ENCODE results near the gene SYNE2. TPM values are rescaled to one million over a fixed set of nuclear protein-coding genes. Genes with fewer than 3 reads are reported as not detected.

The SYNE2 gene
- total RNA-seq, 1 donor from 2014 or later, result 186 TPM

DNA sequence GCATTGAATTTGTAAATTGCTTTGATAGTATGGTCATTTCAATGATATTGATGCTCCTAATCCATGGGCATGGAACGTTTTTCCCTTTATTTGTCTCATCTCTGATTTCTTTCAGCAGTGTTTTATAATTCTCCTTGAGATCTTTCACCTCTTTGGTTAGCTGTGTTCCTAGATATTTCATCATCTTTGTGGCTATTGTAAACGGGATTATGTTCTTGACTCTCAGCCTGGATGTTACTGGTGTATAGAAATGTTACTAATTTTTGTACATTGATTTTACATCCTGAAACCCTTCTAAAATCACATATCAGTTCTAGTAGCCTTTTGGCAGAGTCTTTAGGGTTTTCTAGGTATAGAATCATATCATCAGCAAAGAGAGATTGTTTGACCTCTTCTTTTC is 52.6 kb downstream of the SYNE2 start:
- no peak for DNase-seq
- Histone ChIP-seq H3K27me3 (ENCODE audit: low read depth) (no peaks in the 10 kb centered on the region), H3K9me3 (replicated peaks) (peaks cover 6% of the 10 kb centered on the region), H3K27ac (replicated peaks) (no peak overlapping the region), H3K36me3 (peaks cover 7% of the 10 kb centered on the region), H3K4me1 (peaks cover 39% of the 10 kb centered on the region), H3K4me3 (no peak overlapping the region)
- TF ChIP-seq, protein P1, sequence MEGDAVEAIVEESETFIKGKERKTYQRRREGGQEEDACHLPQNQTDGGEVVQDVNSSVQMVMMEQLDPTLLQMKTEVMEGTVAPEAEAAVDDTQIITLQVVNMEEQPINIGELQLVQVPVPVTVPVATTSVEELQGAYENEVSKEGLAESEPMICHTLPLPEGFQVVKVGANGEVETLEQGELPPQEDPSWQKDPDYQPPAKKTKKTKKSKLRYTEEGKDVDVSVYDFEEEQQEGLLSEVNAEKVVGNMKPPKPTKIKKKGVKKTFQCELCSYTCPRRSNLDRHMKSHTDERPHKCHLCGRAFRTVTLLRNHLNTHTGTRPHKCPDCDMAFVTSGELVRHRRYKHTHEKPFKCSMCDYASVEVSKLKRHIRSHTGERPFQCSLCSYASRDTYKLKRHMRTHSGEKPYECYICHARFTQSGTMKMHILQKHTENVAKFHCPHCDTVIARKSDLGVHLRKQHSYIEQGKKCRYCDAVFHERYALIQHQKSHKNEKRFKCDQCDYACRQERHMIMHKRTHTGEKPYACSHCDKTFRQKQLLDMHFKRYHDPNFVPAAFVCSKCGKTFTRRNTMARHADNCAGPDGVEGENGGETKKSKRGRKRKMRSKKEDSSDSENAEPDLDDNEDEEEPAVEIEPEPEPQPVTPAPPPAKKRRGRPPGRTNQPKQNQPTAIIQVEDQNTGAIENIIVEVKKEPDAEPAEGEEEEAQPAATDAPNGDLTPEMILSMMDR (IDR thresholded peaks at IDR 0.05; ENCODE audit: borderline replicate concordance), result no peak
- intact Hi-C loops (cut with micrococcal nuclease), result no loop called here

DNA sequence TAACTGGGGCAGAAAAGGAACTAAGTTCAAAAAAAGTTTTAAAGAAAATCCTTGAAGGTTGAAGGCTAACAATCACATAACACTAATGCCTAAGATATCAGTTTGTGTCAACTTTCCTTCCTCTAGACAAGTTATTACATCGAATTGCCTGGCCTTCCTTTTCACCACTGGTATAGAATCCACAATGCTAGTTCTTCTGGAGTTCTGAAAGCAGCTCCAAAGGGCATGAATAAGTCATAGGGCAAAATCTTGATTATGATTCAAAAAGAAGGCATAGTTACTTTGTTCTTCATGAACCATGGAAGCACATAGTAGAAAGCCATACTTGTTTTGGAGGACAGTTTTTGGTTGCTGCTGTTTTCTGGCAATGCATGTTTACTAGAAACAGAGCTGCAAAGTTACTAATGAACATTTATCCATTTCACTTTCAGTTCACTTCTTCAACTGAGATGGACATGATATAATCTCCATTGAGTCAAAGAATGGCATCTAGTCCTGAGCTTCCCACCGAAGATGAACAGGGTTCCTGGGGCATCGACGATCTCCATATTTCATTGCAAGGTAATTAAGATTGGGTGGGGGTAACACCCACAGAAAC is 56.0 kb downstream of the SYNE2 start:
- Histone ChIP-seq H3K9me3 (replicated peaks) (peaks cover 6% of the 10 kb centered on the region), H3K36me3 (peaks cover 7% of the 10 kb centered on the region), H3K27ac (replicated peaks) (peak overlapping the region; percentile 7), H3K4me1 (peaks cover 40% of the 10 kb centered on the region), H3K27me3 (ENCODE audit: low read depth) (no peaks in the 10 kb centered on the region), H3K4me3 (peak overlapping the region; percentile 26)
- DNase-seq, result no peak
- TF ChIP-seq, protein P1 (IDR thresholded peaks at IDR 0.05; ENCODE audit: borderline replicate concordance), result no peak
- intact Hi-C loops (cut with micrococcal nuclease), result no loop called here

DNA sequence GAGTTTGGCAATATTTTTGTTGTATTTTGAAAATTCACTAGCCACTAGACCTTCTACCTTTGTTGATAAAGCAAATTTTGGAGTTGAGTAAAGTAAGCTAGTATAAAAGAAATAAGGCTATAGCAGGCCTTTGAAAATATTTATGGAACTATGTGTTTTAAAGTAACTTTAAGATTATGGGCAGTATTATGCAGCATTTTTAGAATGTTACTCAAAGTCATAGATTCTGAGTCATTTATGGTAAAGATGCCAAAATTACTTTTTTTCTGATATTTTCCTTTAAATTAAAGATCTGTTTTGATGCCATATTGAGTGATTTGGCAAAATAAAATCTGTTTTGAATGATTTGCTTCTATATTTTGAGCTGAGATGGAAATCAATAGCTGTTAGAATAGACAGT is 57.2 kb downstream of the SYNE2 start:
- TF ChIP-seq, protein P1 (IDR thresholded peaks at IDR 0.05; ENCODE audit: borderline replicate concordance), result no peak
- Histone ChIP-seq H3K9me3 (replicated peaks) (peaks cover 3% of the 10 kb centered on the region), H3K36me3 (peaks cover 7% of the 10 kb centered on the region), H3K4me3 (no peak overlapping the region), H3K4me1 (peaks cover 40% of the 10 kb centered on the region), H3K27ac (replicated peaks) (no peak overlapping the region), H3K27me3 (ENCODE audit: low read depth) (no peaks in the 10 kb centered on the region)
- intact Hi-C loops (cut with micrococcal nuclease), result no loop called here
- no peak for DNase-seq

DNA sequence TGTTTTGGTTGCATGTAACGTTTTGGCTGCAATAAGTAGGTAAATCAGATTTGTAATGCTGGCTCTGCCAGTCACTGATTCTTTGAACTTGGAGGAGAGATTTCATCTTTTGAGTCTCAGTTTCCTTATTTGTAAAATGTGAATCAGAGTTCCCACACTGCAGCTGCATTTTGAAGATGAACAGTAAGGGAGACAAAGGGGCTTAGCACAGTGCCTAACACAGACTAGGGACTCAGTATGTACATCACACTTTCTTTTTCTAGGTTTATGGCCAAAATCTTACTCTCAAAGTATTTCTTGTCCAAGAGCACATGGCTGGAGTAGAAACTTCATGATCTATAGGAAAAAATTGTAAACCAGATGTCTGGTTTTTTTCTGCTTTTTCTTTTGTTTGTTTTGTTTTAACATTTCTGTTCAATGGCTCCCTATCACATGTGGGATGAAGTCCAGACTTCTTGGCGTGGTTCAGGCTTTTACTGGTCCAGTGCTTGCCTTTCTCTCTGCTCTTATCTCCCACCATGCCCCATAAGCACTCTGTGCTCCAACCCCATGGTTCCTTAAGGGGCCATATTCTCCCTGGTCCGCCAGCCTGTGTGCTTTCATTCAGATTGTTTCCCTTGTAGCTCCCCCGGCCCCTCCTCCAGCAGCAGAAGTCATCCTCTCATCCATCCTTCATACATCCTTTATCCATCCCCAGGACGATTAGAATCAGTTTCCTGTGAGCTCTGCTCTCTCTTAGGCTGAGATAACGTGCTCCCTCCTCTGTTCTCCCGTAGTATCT is 58.0 kb downstream of the SYNE2 start:
- H3K4me1 ChIP-seq, result peaks cover 40% of the 10 kb centered on the region
- H3K36me3 ChIP-seq, result peaks cover 7% of the 10 kb centered on the region
- H3K4me3 ChIP-seq, result no peak overlapping the region
- intact Hi-C loops (cut with micrococcal nuclease), result no loop called here
- no peaks in the 10 kb centered on the region for H3K27me3 ChIP-seq (ENCODE audit: low read depth)
- DNase-seq, result no peak
- H3K9me3 ChIP-seq (replicated peaks), result no peaks in the 10 kb centered on the region
- H3K27ac ChIP-seq (replicated peaks), result no peak overlapping the region
- TF ChIP-seq, protein P1 (IDR thresholded peaks at IDR 0.05; ENCODE audit: borderline replicate concordance), result no peak

DNA sequence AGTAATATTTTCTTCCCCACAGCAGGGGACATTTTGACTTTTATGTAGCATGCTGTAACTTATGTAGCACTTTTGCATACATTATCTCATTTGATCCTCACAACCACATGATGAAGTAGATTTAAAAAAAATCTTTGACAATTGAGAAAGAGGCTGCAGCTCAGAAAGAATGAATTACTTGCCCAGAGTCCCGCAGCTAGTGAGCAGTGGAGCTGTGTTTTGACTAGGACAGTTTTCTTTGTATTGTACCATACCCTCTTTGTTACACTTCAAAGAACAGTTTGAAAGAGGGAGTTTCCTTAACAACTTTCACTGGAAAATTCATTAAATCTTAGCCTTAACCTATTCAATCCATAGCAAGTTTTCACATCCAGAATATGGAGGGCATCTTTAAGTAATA is 58.6 kb downstream of the SYNE2 start:
- no peak overlapping the region for H3K27ac ChIP-seq (replicated peaks)
- no peaks in the 10 kb centered on the region for H3K27me3 ChIP-seq (ENCODE audit: low read depth)
- TF ChIP-seq, protein P1 (IDR thresholded peaks at IDR 0.05; ENCODE audit: borderline replicate concordance), result no peak
- H3K4me3 ChIP-seq, result no peak overlapping the region
- H3K36me3 ChIP-seq, result peaks cover 7% of the 10 kb centered on the region
- no peaks in the 10 kb centered on the region for H3K9me3 ChIP-seq (replicated peaks)
- intact Hi-C loops (cut with micrococcal nuclease), result no loop called here
- H3K4me1 ChIP-seq, result peaks cover 40% of the 10 kb centered on the region
- DNase-seq, result no peak
